ENCODE results near the gene COP1.

COP1 gene

DNA sequence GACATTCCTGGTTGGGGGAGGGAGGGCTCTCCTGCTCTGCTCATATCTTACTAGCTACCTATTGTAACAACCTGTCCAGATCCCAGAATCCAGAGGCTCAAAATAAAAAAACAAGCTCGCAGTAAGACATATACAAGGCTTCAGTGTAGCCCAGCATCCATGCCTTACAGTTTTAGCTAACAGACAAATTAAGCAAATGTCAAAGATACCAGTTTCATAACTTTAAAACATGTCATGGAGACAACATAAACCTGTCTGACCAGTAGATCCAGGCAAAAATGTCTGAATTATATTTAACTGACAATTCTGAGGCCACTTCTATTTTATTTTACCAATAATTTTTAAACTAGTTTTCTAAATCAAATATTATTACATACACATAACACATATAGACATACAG lies 295.9 kb downstream of the COP1 start:
- DNase-seq (ENCODE audit: low read depth), result no peak
- in situ Hi-C loops (cut with HindIII; ENCODE audit: low sequenced_read_pairs), result no loop called here
- no peak overlapping the region for H3K4me3 ChIP-seq (ENCODE audit: low read depth, low read length)
- TF ChIP-seq, protein P1, sequence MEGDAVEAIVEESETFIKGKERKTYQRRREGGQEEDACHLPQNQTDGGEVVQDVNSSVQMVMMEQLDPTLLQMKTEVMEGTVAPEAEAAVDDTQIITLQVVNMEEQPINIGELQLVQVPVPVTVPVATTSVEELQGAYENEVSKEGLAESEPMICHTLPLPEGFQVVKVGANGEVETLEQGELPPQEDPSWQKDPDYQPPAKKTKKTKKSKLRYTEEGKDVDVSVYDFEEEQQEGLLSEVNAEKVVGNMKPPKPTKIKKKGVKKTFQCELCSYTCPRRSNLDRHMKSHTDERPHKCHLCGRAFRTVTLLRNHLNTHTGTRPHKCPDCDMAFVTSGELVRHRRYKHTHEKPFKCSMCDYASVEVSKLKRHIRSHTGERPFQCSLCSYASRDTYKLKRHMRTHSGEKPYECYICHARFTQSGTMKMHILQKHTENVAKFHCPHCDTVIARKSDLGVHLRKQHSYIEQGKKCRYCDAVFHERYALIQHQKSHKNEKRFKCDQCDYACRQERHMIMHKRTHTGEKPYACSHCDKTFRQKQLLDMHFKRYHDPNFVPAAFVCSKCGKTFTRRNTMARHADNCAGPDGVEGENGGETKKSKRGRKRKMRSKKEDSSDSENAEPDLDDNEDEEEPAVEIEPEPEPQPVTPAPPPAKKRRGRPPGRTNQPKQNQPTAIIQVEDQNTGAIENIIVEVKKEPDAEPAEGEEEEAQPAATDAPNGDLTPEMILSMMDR (IDR thresholded peaks at IDR 0.05; ENCODE audit: low read depth, low read length, missing control alignments), result no peak

DNA sequence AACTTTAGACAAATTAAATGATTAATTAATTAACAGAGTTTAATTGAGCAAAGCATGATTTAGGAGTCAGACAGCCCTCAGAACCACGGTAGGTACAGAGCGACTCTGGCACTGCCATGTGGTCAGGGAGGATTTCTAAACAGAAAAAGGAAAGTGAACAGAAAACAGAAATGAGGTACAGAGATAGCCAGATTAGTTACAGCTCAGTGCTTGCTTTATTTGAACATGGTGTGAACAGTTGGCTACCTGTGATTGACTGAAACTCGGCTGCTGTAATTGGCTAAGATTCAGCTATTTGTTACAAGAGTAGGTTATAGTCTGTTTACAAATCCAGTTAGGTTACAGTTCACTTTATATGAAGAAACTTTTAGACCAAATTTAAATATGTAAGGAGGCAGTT lies 300.7 kb downstream of the COP1 start:
- no peak for DNase-seq (ENCODE audit: low read depth)
- TF ChIP-seq, protein P1 (IDR thresholded peaks at IDR 0.05; ENCODE audit: low read depth, low read length, missing control alignments), result no peak
- no peak overlapping the region for H3K4me3 ChIP-seq (ENCODE audit: low read depth, low read length)
- in situ Hi-C loops (cut with HindIII; ENCODE audit: low sequenced_read_pairs), result no loop called here

DNA sequence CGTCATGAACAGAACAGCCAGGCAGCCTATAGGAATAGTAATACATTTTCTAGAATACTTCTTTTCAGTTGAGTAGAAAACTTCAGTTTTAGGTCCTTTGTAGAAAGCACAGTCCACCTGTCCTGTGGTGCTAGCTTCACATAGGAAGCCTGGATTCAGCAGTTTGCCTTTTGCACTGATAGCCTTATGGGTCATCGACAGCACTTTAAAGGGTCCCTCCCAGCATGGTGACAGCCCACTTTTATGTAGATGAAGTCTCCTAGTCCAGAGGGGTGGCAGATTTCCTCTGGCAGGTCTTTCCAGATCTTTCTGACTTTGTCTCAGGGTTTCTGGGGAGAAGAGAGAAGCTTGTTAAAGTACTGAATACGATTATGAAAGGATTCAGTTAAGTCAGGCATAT lies 302.3 kb downstream of the COP1 start:
- DNase-seq (ENCODE audit: low read depth), result no peak
- no peak overlapping the region for H3K4me3 ChIP-seq (ENCODE audit: low read depth, low read length)
- TF ChIP-seq, protein P1 (IDR thresholded peaks at IDR 0.05; ENCODE audit: low read depth, low read length, missing control alignments), result no peak
- in situ Hi-C loops (cut with HindIII; ENCODE audit: low sequenced_read_pairs), result no loop called here

DNA sequence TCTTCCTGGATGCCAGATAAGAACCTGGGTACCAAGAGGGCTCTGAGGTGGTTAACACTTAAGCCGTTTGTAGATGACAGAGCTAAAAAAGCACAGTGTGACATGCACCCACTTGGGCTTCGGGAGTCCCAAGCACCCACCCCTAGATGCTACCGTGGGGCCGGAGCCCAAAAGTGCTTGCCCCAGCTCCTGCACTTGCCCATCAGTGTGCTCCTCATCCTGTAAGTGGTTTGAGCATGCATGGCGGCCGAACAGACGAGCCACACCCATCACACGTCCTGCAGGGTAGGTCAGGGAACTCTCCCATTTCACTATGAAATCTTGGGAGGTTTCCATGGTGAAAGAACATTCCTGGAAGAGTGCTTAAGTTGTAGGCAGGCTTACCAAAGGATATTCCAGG lies 304.8 kb downstream of the COP1 start:
- DNase-seq (ENCODE audit: low read depth), result no peak
- no peak overlapping the region for H3K4me3 ChIP-seq (ENCODE audit: low read depth, low read length)
- TF ChIP-seq, protein P1 (IDR thresholded peaks at IDR 0.05; ENCODE audit: low read depth, low read length, missing control alignments), result no peak
- in situ Hi-C loops (cut with HindIII; ENCODE audit: low sequenced_read_pairs), result no loop called here

DNA sequence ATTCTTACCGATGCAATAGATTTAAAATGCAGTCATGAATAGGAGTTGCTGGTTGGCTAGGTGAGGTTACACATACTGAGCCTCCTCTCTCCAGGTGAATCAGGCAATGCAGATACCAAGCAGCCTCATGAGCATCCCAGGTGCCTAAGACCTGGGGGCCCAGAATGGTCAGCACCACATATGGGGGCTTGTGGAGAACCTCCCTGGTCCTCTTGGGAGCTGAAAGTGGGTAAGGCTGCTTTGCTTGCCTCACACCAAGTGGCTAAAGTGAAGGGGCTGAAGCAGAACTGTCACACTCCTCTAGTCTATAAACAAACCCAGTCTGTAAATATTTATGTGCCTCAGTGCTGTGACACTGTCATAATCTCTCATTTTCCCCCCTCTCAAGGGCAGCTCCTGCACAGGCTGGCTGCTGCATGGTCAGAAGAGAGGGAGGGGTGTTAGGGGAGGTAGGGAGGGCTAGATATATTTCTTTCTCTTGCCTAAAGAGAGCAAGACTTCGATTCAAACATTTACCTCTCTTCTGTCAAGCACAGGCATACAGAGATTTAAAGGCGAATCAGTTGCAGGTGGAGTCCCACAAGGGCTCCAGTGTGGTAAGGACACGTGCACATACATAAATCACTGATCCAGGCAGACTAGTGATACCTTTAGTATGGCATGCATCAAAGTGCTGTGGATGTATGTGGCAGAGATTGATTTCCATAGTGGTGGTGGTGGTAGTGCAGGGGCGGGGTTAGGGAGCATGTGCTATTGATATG lies 305.8 kb downstream of the COP1 start:
- TF ChIP-seq, protein P1 (IDR thresholded peaks at IDR 0.05; ENCODE audit: low read depth, low read length, missing control alignments), result no peak

DNA sequence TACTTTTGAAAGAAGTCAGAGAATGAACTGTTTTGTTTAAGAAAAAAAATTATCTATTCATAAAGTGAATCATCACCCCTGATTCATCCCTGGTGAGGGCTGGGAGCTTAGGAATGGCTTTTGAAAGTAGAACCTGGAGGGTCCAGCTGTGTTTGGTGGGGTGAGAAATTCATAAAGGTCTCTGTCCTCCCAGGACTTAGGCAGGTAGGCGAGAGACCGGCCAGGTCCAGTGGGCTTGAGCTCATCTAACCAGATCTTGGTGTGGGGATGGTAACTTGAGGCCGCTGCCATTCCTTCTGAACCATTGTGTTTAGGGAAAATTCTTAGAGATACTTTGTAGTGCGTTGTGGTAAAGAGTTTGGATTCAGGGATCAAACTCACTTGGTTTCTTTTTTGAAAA lies 306.9 kb downstream of the COP1 start:
- in situ Hi-C loops (cut with HindIII; ENCODE audit: low sequenced_read_pairs), result no loop called here
- no peak for DNase-seq (ENCODE audit: low read depth)
- H3K4me3 ChIP-seq (ENCODE audit: low read depth, low read length), result no peak overlapping the region
- TF ChIP-seq, protein P1 (IDR thresholded peaks at IDR 0.05; ENCODE audit: low read depth, low read length, missing control alignments), result no peak

More for the DNA sequence above, 305.8 kb downstream of the COP1 start:
- H3K4me3 ChIP-seq (ENCODE audit: low read depth, low read length), result no peak overlapping the region
- no peak for DNase-seq (ENCODE audit: low read depth)
- in situ Hi-C loops (cut with HindIII; ENCODE audit: low sequenced_read_pairs), result no loop called here

Data from astrocyte of the cerebellum (primary cell).